Panc1 (cell line): ENCODE measurements around the gene SMIM17. TPM values are rescaled to one million over a fixed set of nuclear protein-coding genes. Genes with fewer than 3 reads are reported as not detected.

Experiments used
- ATAC-seq: fragments of 200-7000 bp; cut with Tn5 transposase; 2 replicates; pipeline ENCODE4 v1.9.1; 2020; ENCODE audit warnings: mild to moderate bottlenecking, moderate library complexity
- BruUV-seq: library from RNA; stranded (reverse); fragments of 400-500 nt; replicated peaks from 2 replicates; lab custom pipeline; 2021; lab: Mats Ljungman, UMichigan
- CTCF ChIA-PET: fragments of 300-600 bp; sonication (Branson Sonifier 250); formaldehyde crosslinking; loops from one replicate; lab custom pipeline; 2022; ENCODE audit warnings: antibody characterized with exemption; lab: Charles Lee
- POLR2A ChIA-PET: fragments of 300-600 bp; sonication (Branson Sonifier 250); formaldehyde crosslinking; loops from one replicate; lab custom pipeline; 2022; ENCODE audit warnings: antibody characterized with exemption; lab: Charles Lee
- DNase-seq: peaks from one replicate; pipeline ENCODE4 v3.0.0-alpha.2; 2010; ENCODE audit warnings: low read depth, low spot score
- H3K27ac ChIP-seq: 2 replicates; pipeline ENCODE4 v1.5.1; 2011; ENCODE audit warnings: mild to moderate bottlenecking, low read length, inconsistent platforms
- H3K27me3 ChIP-seq: fragments of 200-500 bp; sonication (Bioruptor generic); 2 replicates; pipeline ENCODE4 v1.6.0; 2014; ENCODE audit warnings: low read length, inconsistent platforms; ENCODE audit not compliant: control insufficient read depth, insufficient read depth
- H3K36me3 ChIP-seq: fragments of 200-500 bp; sonication (Bioruptor generic); 2 replicates; pipeline ENCODE4 v1.5.1; 2014; ENCODE audit warnings: inconsistent platforms, mild to moderate bottlenecking, low read length, moderate library complexity; ENCODE audit not compliant: control insufficient read depth, insufficient read depth
- H3K4me1 ChIP-seq: 2 replicates; pipeline ENCODE4 v1.5.1; 2011; ENCODE audit warnings: inconsistent platforms, mild to moderate bottlenecking, low read length, moderate library complexity; ENCODE audit not compliant: control insufficient read depth, insufficient read depth
- H3K4me3 ChIP-seq, 2 experiments: 2 replicates each; pipeline ENCODE4 v1.5.1; 2011 to 2012; ENCODE audit warnings: low read depth in 2 of 2, low read length in 2 of 2, mild to moderate bottlenecking in 2 of 2, inconsistent platforms in 1 of 2, moderate library complexity in 1 of 2
- H3K9me3 ChIP-seq: fragments of 200-500 bp; sonication (Bioruptor generic); 2 replicates; pipeline ENCODE4 v1.5.1; 2014; ENCODE audit warnings: low read depth, mild to moderate bottlenecking, inconsistent platforms, low read length, moderate library complexity; ENCODE audit not compliant: control insufficient read depth, insufficient read depth
- POLR2AphosphoS5 ChIP-seq: IDR thresholded peaks from 2 replicates; pipeline ENCODE4 v1.6.1; 2012; ENCODE audit warnings: mild to moderate bottlenecking, low read depth, low read length, moderate library complexity
- SIN3A ChIP-seq: IDR thresholded peaks from 2 replicates; pipeline ENCODE4 v1.6.1; 2012; ENCODE audit warnings: low read depth, mild to moderate bottlenecking, low read length, moderate library complexity, borderline replicate concordance; ENCODE audit not compliant: insufficient read depth
- TCF7L2 ChIP-seq: IDR thresholded peaks from 2 replicates; pipeline ENCODE4 v1.6.1; 2011; ENCODE audit warnings: mild to moderate bottlenecking, low read depth, low read length, inconsistent platforms
- in situ Hi-C: cut with HindIII; loops from 2 replicates; pipeline ENCODE4 v1.10.0; 2016; ENCODE audit warnings: low sequenced_read_pairs, low pct_unique_long_range_greater_than_20kb
- intact Hi-C: fragments of 100-400 bp; cut with micrococcal nuclease; formaldehyde crosslinking; loops from one replicate; pipeline ENCODE4 v1.10.0; 2022; ENCODE audit not compliant: unreplicated experiment
- total RNA-seq: library from RNA; stranded (reverse); gene quantifications from one replicate; pipeline ENCODE4 v1.2.1, GENCODE V29; 2021; ENCODE audit not compliant: unreplicated experiment
- TF ChIP-seq, protein P1 (sequence below), 2 experiments: IDR thresholded peaks; 2 replicates each; pipeline ENCODE4 v1.6.1; 2011 to 2012; ENCODE audit warnings: low read depth in 2 of 2, control low read depth in 1 of 2, low read length in 1 of 2, mild to moderate bottlenecking in 1 of 2, moderate library complexity in 1 of 2; ENCODE audit not compliant: insufficient read depth in 1 of 2
- TF ChIP-seq, protein P2 (sequence below): fragments of 450-650 bp; IDR thresholded peaks from 2 replicates; pipeline ENCODE4 v1.5.1; 2017; ENCODE audit warnings: mild to moderate bottlenecking

SMIM17 gene
- total RNA-seq, 1 experiment from 2014 or later = 0.28 TPM

- Histone ChIP-seq H3K27ac (no peak overlapping the region), H3K27me3 (no peaks in the 10 kb centered on the region), H3K36me3 (no peaks in the 10 kb centered on the region), H3K4me1 (no peaks in the 10 kb centered on the region), H3K4me3 (no peak overlapping the region), H3K9me3 (peaks cover 34% of the 10 kb centered on the region)
- CTCF ChIA-PET = no interaction called here
- POLR2A ChIA-PET = no interaction called here
- no peak for ATAC-seq
- TF ChIP-seq POLR2AphosphoS5 = no peak
- TF ChIP-seq TCF7L2 = no peak
- TF ChIP-seq, protein P1, sequence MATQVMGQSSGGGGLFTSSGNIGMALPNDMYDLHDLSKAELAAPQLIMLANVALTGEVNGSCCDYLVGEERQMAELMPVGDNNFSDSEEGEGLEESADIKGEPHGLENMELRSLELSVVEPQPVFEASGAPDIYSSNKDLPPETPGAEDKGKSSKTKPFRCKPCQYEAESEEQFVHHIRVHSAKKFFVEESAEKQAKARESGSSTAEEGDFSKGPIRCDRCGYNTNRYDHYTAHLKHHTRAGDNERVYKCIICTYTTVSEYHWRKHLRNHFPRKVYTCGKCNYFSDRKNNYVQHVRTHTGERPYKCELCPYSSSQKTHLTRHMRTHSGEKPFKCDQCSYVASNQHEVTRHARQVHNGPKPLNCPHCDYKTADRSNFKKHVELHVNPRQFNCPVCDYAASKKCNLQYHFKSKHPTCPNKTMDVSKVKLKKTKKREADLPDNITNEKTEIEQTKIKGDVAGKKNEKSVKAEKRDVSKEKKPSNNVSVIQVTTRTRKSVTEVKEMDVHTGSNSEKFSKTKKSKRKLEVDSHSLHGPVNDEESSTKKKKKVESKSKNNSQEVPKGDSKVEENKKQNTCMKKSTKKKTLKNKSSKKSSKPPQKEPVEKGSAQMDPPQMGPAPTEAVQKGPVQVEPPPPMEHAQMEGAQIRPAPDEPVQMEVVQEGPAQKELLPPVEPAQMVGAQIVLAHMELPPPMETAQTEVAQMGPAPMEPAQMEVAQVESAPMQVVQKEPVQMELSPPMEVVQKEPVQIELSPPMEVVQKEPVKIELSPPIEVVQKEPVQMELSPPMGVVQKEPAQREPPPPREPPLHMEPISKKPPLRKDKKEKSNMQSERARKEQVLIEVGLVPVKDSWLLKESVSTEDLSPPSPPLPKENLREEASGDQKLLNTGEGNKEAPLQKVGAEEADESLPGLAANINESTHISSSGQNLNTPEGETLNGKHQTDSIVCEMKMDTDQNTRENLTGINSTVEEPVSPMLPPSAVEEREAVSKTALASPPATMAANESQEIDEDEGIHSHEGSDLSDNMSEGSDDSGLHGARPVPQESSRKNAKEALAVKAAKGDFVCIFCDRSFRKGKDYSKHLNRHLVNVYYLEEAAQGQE (IDR thresholded peaks at IDR 0.05; ENCODE audit: insufficient read depth in 1 of 2, low read depth in 2 of 2, low read length in 1 of 2) = no peak
- no peak for TF ChIP-seq SIN3A
- TF ChIP-seq, protein P2, sequence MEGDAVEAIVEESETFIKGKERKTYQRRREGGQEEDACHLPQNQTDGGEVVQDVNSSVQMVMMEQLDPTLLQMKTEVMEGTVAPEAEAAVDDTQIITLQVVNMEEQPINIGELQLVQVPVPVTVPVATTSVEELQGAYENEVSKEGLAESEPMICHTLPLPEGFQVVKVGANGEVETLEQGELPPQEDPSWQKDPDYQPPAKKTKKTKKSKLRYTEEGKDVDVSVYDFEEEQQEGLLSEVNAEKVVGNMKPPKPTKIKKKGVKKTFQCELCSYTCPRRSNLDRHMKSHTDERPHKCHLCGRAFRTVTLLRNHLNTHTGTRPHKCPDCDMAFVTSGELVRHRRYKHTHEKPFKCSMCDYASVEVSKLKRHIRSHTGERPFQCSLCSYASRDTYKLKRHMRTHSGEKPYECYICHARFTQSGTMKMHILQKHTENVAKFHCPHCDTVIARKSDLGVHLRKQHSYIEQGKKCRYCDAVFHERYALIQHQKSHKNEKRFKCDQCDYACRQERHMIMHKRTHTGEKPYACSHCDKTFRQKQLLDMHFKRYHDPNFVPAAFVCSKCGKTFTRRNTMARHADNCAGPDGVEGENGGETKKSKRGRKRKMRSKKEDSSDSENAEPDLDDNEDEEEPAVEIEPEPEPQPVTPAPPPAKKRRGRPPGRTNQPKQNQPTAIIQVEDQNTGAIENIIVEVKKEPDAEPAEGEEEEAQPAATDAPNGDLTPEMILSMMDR = no peak
- in situ Hi-C loops = no loop called here
- DNase-seq = no peak
- intact Hi-C loops = no loop called here
- BruUV-seq = no TSS peak
These were observed 46.3 kb upstream of the SMIM17 start for GRCh38 chr19:56596676-56597075.

GRCh38 chr19:56597696-56598095, 45.3 kb upstream of the SMIM17 start:
- intact Hi-C loops = no loop called here
- DNase-seq = no peak

More at GRCh38 chr19:56597696-56598095, 45.3 kb upstream of the SMIM17 start:
- no peaks in the 10 kb centered on the region for H3K36me3 ChIP-seq
- H3K4me3 ChIP-seq = no peak overlapping the region
- ATAC-seq = no peak
- TF ChIP-seq, protein P1 (IDR thresholded peaks at IDR 0.05; ENCODE audit: insufficient read depth in 1 of 2, low read depth in 2 of 2, low read length in 1 of 2) = no peak
- TF ChIP-seq SIN3A (no peak), TCF7L2 (no peak), POLR2AphosphoS5 (no peak)
- TF ChIP-seq, protein P2 = no peak
- H3K9me3 ChIP-seq = peaks cover 44% of the 10 kb centered on the region
- BruUV-seq = no TSS peak
- no peaks in the 10 kb centered on the region for H3K4me1 ChIP-seq
- H3K27me3 ChIP-seq = no peaks in the 10 kb centered on the region
- H3K27ac ChIP-seq = no peak overlapping the region
- ChIA-PET CTCF (no interaction called here), POLR2A (no interaction called here)
- in situ Hi-C loops = no loop called here
